Colonic mucosa (tissue), 4 donors: ENCODE data around the gene SHH. TPM values are rescaled to one million over a fixed set of nuclear protein-coding genes. Genes with fewer than 3 reads are reported as not detected.

ENCODE experiments used
- DNase-seq: peaks from one replicate; pipeline ENCODE4 v3.0.0-alpha.2; 2020
- H3K27ac ChIP-seq: fragments of 200-600 bp; one replicate; pipeline ENCODE4 v1.8.0; 2021
- H3K27me3 ChIP-seq: fragments of 200-600 bp; one replicate; pipeline ENCODE4 v1.8.0; 2021
- H3K36me3 ChIP-seq: fragments of 200-600 bp; one replicate; pipeline ENCODE4 v1.8.0; 2021
- H3K4me1 ChIP-seq: fragments of 200-600 bp; one replicate; pipeline ENCODE4 v1.8.0; 2021; ENCODE audit warnings: mild to moderate bottlenecking
- H3K4me3 ChIP-seq: fragments of 200-600 bp; one replicate; pipeline ENCODE4 v1.8.0; 2021
- H3K9ac ChIP-seq, 2 donors: one replicate each; pipeline ENCODE4 v1.7.0; 2013; ENCODE audit warnings: control low read depth in 2 of 2, low read depth in 2 of 2, low read length in 2 of 2
- H3K9me3 ChIP-seq: fragments of 200-600 bp; one replicate; pipeline ENCODE4 v1.8.0; 2021
- CTCF ChIP-seq: fragments of 200-600 bp; IDR thresholded peaks from one replicate; pipeline ENCODE4 v1.8.0; 2022; ENCODE audit warnings: antibody characterized with exemption, mild to moderate bottlenecking
- intact Hi-C: fragments of 100-400 bp; cut with DNase I; formaldehyde crosslinking; loops from one replicate; pipeline ENCODE4 v1.14.1; 2022
- total RNA-seq, 2 donors: library from RNA; stranded (reverse); fragmentation: NEBNext Ultra II Directional in 1 of 2; extraction: Animal tissue kit (Norgen Biotek cat#: 25700) in 1 of 2; gene quantifications; one replicate each; pipeline ENCODE4 v1.2.1, GENCODE V29; 2021
- donor health status: healthy.
- donor health status: DM: no; HTN: no; CAD: no.
- donor health status: DM: no; HTN: no; CAD: no.

Gene SHH
- total RNA-seq, 2 donors from 2014 or later = 5.6 to 8.1 TPM

DNA sequence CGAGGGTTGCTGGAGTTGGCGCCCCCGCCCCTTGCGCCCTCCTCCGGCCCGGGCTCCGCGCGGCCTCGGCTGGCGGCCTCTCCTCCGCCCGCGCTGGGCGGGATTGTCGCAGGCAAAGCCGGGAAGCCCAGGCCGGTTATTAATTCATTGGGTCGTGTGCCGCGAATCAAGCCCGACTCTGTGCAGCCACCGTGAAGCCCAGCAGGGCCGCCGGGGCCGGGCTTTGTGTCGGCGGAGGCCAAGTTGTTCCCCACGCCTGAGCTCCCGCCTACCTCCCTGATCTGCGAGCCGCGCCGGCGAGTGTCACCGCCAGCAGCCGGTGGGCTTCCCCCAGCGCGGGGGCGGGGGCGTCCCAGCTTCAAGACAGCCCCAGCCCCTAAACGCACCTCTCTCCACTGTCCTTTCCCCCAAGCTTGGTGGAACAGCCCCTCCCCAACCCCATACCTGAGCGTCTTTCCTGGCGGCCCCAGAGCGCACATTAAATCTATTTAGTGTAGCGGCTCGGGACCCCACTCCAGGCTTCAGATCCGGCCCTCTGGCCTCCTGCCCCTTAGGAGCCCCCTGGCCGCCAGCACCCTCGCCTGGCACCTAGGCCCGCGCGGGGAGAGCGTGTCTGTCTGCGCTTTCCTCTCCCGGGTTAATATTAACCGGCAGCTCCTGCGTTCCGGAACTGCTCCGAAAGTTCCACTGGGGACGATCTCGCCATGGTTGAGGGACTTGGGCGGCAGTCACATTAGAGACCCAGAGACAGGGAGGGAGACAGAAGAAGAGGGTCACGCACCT is 3.5 kb downstream of the SHH start:
- H3K4me3 ChIP-seq = peak overlapping the region; percentile 48
- peak overlapping the region; percentile 89 for H3K27ac ChIP-seq
- no peaks in the 10 kb centered on the region for H3K36me3 ChIP-seq
- H3K9ac ChIP-seq = peak overlapping the region; percentile 62 to 81
- DNase-seq = peak; percentile 76
- no peaks in the 10 kb centered on the region for H3K9me3 ChIP-seq
- no peak for TF ChIP-seq CTCF
- H3K4me1 ChIP-seq = peaks cover 15% of the 10 kb centered on the region
- H3K27me3 ChIP-seq = peaks cover 62% of the 10 kb centered on the region
- intact Hi-C loops = no loop called here

GRCh38 chr7:155807789-155808548 is 4.3 kb downstream of the SHH start:
- DNase-seq = peak; percentile 84
- peak overlapping the region; percentile 34 to 81 for H3K9ac ChIP-seq
- peaks cover 63% of the 10 kb centered on the region for H3K27me3 ChIP-seq
- peak overlapping the region; percentile 48 for H3K4me3 ChIP-seq
- no peaks in the 10 kb centered on the region for H3K36me3 ChIP-seq
- intact Hi-C loops = no loop called here
- H3K27ac ChIP-seq = peak overlapping the region; percentile 89
- TF ChIP-seq CTCF = no peak
- H3K9me3 ChIP-seq = no peaks in the 10 kb centered on the region
- H3K4me1 ChIP-seq = peaks cover 15% of the 10 kb centered on the region

DNA sequence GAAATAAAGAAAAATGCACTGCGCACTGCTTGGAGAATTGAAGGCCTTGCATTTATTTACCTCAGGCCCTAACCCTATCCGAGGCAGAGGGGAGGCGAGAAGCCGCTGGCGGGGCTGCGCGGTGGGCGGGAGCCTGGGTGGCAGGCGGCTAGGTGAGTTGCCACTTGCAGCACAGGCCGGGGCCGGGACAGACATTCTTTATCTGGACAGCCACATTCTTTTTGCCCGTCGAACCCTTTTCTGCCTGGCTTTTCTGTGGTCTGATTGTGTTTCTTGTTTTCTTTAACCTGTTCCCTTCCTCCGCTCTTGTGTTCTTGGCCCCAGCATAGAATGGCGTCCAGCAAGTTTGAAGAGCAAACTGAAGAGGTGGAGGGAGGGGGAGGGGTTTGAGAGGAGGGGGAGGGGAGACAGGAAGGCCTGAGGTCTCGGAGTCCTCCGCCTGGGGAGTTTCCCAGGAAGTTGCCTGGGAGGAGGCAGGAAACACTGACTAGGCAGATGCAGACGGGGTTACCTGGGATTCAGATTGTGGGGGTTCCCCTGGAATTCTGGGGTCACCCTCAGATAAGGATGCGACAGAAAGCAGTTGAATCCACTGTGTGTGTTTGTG is 5.1 kb downstream of the SHH start:
- peaks cover 15% of the 10 kb centered on the region for H3K4me1 ChIP-seq
- DNase-seq = peak; percentile 18
- no peaks in the 10 kb centered on the region for H3K9me3 ChIP-seq
- H3K36me3 ChIP-seq = no peaks in the 10 kb centered on the region
- H3K27me3 ChIP-seq = peaks cover 57% of the 10 kb centered on the region
- intact Hi-C loops = no loop called here
- no peak overlapping the region for H3K4me3 ChIP-seq
- H3K9ac ChIP-seq = no peak overlapping the region
- no peak for TF ChIP-seq CTCF
- no peak overlapping the region for H3K27ac ChIP-seq

DNA sequence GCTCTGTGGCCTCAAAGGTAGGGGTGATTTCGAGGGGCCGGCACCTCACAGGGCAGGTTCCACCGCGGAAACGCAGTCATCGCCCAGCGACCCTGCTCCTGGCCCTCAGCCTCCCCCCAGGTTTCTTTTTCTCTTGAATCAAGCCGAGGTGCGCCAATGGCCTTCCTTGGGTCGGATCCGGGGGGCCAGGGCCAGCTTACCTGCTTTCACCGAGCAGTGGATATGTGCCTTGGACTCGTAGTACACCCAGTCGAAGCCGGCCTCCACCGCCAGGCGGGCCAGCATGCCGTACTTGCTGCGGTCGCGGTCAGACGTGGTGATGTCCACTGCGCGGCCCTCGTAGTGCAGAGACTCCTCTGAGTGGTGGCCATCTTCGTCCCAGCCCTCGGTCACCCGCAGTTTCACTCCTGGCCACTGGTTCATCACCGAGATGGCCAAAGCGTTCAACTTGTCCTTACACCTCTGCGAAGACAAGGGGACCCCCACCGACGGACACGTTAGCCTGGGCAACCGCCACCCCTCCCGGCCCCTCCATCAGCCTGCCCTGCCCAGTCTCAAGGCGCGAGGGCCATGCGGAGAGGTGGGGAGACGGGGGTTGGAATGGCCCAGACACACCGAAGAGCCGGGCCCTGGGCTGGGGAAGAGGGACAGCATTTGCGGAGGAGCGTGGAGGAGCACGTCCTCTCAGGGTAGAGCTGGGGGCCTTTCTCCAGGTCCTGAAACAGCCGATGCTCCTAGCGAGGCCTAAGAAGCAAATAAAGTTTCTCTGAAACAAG is 6.0 kb downstream of the SHH start:
- intact Hi-C loops = no loop called here
- peaks cover 15% of the 10 kb centered on the region for H3K4me1 ChIP-seq
- no peak for TF ChIP-seq CTCF
- no peak for DNase-seq
- peak overlapping the region; percentile 24 for H3K4me3 ChIP-seq
- no peaks in the 10 kb centered on the region for H3K9me3 ChIP-seq
- H3K9ac ChIP-seq = no peak overlapping the region
- H3K36me3 ChIP-seq = no peaks in the 10 kb centered on the region
- no peak overlapping the region for H3K27ac ChIP-seq
- peaks cover 51% of the 10 kb centered on the region for H3K27me3 ChIP-seq

DNA sequence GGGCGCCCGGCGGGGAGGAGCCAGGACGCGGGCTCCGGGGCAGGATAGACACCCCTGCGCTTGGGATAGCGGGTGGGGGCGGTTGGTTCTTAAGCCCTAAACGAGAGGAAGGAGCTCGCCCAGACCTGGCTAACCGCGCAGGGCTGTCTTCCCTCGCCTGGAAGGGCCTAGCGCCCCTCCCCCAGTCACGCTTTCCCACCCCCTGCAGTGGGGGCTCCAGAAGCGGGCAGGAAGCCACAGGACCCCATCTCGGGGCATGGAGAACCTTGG is 6.5 kb downstream of the SHH start:
- peak overlapping the region; percentile 24 for H3K4me3 ChIP-seq
- H3K36me3 ChIP-seq = no peaks in the 10 kb centered on the region
- peaks cover 51% of the 10 kb centered on the region for H3K27me3 ChIP-seq
- no peak overlapping the region for H3K9ac ChIP-seq
- intact Hi-C loops = no loop called here
- no peaks in the 10 kb centered on the region for H3K9me3 ChIP-seq
- no peak overlapping the region for H3K27ac ChIP-seq
- no peak for DNase-seq
- TF ChIP-seq CTCF = no peak
- H3K4me1 ChIP-seq = peaks cover 15% of the 10 kb centered on the region
